GM19468 (cell line): ENCODE data around the gene CREB3L2.

ENCODE experiments used
- ATAC-seq: cut with Tn5 transposase; IDR thresholded peaks from one replicate; pipeline ENCODE4 v1.9.1; 2021; ENCODE audit warnings: mild to moderate bottlenecking, moderate library complexity, moderate number of reproducible peaks; ENCODE audit not compliant: unreplicated experiment; ENCODE audit errors: extremely low read depth

Gene CREB3L2

GRCh38 chr7:137825489-137825888 lies 176.4 kb downstream of the CREB3L2 start:
- ATAC-seq, result no peak
